GM21390 (cell line): ENCODE measurements around the gene UBE2Z.

Experiments
- ATAC-seq: cut with Tn5 transposase; IDR thresholded peaks from one replicate; pipeline ENCODE4 v1.9.1; 2021; ENCODE audit not compliant: unreplicated experiment

UBE2Z gene

GRCh38 chr17:48952904-48953303 lies 44.7 kb downstream of the UBE2Z start:
- ATAC-seq, result no peak

DNA sequence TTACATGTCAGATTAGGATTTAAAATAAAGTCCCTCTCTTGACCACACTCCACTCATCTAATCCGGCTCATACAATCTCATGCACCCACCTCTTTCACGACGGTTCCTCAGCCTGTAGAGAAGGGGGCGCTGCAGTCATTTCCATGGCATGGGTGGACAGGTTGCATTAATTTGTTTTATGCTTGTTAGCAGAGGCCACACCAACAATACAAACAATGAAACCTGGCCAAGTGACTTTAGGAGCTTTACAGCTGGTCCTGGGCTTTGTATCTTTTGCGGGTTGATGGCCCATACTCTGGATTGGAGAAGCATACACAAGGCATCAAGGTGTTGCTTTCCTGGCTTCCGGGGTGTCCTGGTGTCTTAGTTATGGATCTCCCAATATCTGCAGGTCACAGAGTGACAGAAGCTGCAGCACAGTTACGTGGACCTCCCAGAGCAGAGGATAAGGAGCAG lies 46.1 kb downstream of the UBE2Z start:
- no peak for ATAC-seq

- no peak for ATAC-seq
Measured at GRCh38 chr17:48960834-48961515, 52.8 kb downstream of the UBE2Z start.

GRCh38 chr17:48961516-48962233 lies 53.5 kb downstream of the UBE2Z start:
- ATAC-seq, result no peak

DNA sequence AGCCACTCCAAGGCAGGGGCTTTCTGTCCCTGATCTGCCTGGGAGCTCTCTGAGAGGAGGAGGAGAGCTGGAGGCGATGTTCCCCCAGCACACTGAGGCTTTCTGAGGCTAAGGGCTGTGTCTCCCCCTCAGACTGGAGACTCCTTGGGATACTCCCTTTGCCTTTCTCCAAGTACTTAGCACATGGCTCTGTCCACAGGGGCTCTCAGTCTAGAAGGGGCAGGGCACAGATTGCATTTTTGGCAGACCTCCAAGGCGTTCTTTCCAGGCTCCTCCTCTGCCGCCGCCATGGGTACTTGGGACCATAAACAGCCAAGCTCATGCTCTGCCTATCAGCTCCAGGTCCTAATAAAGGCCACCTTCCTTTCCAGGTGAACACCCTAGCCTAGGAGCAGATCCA lies 62.0 kb downstream of the UBE2Z start:
- no peak for ATAC-seq

GRCh38 chr17:48970865-48971687 lies 62.9 kb downstream of the UBE2Z start:
- ATAC-seq, result no peak

DNA sequence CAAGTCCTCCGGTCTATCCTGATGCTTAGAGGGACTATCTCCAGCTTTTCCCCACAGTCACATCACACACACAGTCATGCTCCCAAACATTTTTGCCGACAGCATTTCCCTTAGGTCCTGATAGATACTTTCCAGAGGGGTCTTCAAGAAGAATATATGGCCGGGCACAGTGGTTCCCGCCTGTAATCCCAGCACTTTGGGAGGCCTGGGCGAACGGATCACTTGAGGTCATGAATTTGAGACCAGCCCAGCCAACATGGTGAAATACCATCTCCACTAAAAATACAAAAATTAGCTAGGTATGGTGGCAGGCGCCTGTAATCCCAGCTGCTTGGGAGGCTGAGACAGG lies 64.5 kb downstream of the UBE2Z start:
- ATAC-seq, result no peak

DNA sequence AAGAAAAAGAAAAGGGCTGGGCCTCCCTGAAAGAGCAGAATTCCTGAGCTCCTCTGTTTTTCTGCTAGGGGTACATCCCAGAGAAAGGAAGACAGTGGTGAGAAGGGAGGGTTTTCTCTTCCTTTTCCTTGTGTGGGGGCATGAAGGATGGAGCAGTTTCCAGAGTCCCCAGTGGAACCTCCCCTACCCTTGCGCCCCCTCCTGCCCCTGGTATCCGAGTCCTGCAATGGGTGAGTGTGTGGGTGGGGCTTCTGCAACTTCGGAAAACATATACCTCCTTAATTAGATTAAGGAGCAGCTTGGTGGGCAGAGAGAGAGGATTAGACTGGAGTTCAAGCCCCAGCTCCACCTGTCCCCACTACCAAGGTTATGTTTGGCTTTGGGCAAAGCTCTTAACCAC lies 65.6 kb downstream of the UBE2Z start:
- ATAC-seq, result no peak
